ENCODE measurements around the gene CARD19. TPM values are rescaled to one million over a fixed set of nuclear protein-coding genes. Genes with fewer than 3 reads are reported as not detected.

CARD19 gene
- total and polyA plus RNA-seq, 2 donors (not counting 1 experiment from before 2014, with no cell fraction given), result 31.9 to 63.4 TPM

- CTCF ChIA-PET, result no interaction called here
- ATAC-seq (ENCODE audit: low read depth) (no peak), DNase-seq (peak; percentile 35)
- no peak overlapping the region for H3K4me3 ChIP-seq (ENCODE audit: control extremely low read depth in 1 of 5, extremely low read depth in 1 of 5, insufficient read depth in 1 of 5, low read depth in 2 of 5, low read length in 4 of 5)
- 71% methylated on average over 8 of the region's 8 CpGs for WGBS (ENCODE audit: insufficient coverage)
- H3K4me1 Mint-ChIP-seq, result peaks cover 27% of the 10 kb centered on the region
- H3K9me3 Mint-ChIP-seq (ENCODE audit: insufficient read depth), result no peaks in the 10 kb centered on the region
- no peaks in the 10 kb centered on the region for H3K36me3 ChIP-seq (replicated peaks in 1 of 2; ENCODE audit: control extremely low read depth in 1 of 2, control insufficient read depth in 1 of 2, extremely low read depth in 1 of 2, insufficient read depth in 2 of 2, low read length in 1 of 2)
- H3K27ac Mint-ChIP-seq, result no peak overlapping the region
- no peak overlapping the region for H3K9ac ChIP-seq (ENCODE audit: low read length)
- H3K4me2 ChIP-seq (replicated peaks; ENCODE audit: low read depth, low read length, poor library complexity, severe bottlenecking), result no peak overlapping the region
- H3K79me2 ChIP-seq (ENCODE audit: control insufficient read depth, insufficient read depth, low read length), result peaks cover 6% of the 10 kb centered on the region
- H3K27me3 ChIP-seq (replicated peaks in 1 of 4; ENCODE audit: control extremely low read depth in 1 of 4, control insufficient read depth in 3 of 4, insufficient read depth in 4 of 4, low read length in 3 of 4), result no peaks in the 10 kb centered on the region
- no peaks in the 10 kb centered on the region for H3K9me3 ChIP-seq (ENCODE audit: control extremely low read depth in 1 of 3, control insufficient read depth in 2 of 3, insufficient read depth in 1 of 3, low read length in 2 of 3)
- H4K20me1 ChIP-seq (ENCODE audit: control insufficient read depth, insufficient read depth, low read length, poor library complexity, severe bottlenecking), result no peaks in the 10 kb centered on the region
- peaks cover 3 to 13% of the 10 kb centered on the region in 2 donors for H3K4me1 ChIP-seq (ENCODE audit: control insufficient read depth in 2 of 2, insufficient read depth in 2 of 2, low read length in 2 of 2)
- H2AFZ ChIP-seq (ENCODE audit: insufficient read depth, low read depth, low read length, poor library complexity, severe bottlenecking), result no peak overlapping the region
- POLR2A ChIA-PET, result no interaction called here
- H3K4me3 Mint-ChIP-seq, result no peak overlapping the region
- TF ChIP-seq, protein P1, sequence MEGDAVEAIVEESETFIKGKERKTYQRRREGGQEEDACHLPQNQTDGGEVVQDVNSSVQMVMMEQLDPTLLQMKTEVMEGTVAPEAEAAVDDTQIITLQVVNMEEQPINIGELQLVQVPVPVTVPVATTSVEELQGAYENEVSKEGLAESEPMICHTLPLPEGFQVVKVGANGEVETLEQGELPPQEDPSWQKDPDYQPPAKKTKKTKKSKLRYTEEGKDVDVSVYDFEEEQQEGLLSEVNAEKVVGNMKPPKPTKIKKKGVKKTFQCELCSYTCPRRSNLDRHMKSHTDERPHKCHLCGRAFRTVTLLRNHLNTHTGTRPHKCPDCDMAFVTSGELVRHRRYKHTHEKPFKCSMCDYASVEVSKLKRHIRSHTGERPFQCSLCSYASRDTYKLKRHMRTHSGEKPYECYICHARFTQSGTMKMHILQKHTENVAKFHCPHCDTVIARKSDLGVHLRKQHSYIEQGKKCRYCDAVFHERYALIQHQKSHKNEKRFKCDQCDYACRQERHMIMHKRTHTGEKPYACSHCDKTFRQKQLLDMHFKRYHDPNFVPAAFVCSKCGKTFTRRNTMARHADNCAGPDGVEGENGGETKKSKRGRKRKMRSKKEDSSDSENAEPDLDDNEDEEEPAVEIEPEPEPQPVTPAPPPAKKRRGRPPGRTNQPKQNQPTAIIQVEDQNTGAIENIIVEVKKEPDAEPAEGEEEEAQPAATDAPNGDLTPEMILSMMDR (IDR thresholded peaks at IDR 0.05), result no peak
- no peak for TF ChIP-seq EZH2 (IDR thresholded peaks at IDR 0.05; ENCODE audit: borderline replicate concordance, insufficient read depth, low read depth, low read length, poor library complexity, severe bottlenecking)
- H3K27me3 Mint-ChIP-seq, result no peaks in the 10 kb centered on the region
- no peak overlapping the region for H3K27ac ChIP-seq (ENCODE audit: low read length in 2 of 2)
- intact Hi-C loops (cut with micrococcal nuclease), result no loop called here
Observed at GRCh38 chr9:93127395-93127911, 31.4 kb downstream of the CARD19 start.

DNA sequence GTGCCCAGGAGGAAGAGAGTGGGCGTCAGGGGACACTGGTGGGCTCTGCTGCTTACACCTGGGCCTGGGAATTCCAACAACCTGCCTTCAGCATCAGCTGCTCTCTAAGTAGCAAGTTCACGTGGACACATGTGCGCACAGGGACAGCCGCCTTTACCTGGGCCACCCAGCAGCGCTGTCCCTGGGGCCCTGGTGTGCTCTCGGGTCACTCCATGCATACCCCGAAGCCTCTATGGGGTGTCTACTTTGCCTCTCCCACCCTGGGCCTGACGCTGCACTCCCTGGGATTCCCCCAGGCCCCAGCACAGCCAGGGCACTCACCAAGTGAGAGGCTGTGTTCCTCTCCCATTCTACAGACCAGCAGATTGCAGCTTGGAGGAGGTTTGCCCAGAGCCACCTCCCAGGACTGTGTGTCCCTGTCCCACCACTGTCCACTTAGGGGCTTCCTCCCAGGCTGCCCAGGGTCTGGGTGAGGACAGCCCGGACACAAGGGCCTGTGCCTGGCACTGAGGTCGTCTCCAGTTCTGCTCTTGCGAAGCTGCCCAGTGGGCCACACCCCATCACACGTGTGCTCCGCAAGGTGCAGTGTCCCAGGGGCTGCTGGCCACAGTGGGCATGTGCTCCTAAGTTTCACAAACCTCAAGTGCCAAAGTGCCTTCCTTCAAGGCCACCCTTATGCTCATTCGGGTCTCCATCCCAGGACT is 32.1 kb downstream of the CARD19 start:
- Histone ChIP-seq H3K9me3 (ENCODE audit: control extremely low read depth in 1 of 3, control insufficient read depth in 2 of 3, insufficient read depth in 1 of 3, low read length in 2 of 3) (no peaks in the 10 kb centered on the region), H3K27ac (ENCODE audit: low read length in 2 of 2) (no peak overlapping the region), H2AFZ (ENCODE audit: insufficient read depth, low read depth, low read length, poor library complexity, severe bottlenecking) (no peak overlapping the region), H3K9ac (ENCODE audit: low read length) (no peak overlapping the region), H3K4me1 (ENCODE audit: control insufficient read depth in 2 of 2, insufficient read depth in 2 of 2, low read length in 2 of 2) (peaks cover 8 to 19% of the 10 kb centered on the region in 2 donors), H4K20me1 (ENCODE audit: control insufficient read depth, insufficient read depth, low read length, poor library complexity, severe bottlenecking) (peaks cover 5% of the 10 kb centered on the region), H3K36me3 (replicated peaks in 1 of 2; ENCODE audit: control extremely low read depth in 1 of 2, control insufficient read depth in 1 of 2, extremely low read depth in 1 of 2, insufficient read depth in 2 of 2, low read length in 1 of 2) (no peaks in the 10 kb centered on the region), H3K4me2 (replicated peaks; ENCODE audit: low read depth, low read length, poor library complexity, severe bottlenecking) (no peak overlapping the region), H3K4me3 (ENCODE audit: control extremely low read depth in 1 of 5, extremely low read depth in 1 of 5, insufficient read depth in 1 of 5, low read depth in 2 of 5, low read length in 4 of 5) (no peak overlapping the region), H3K79me2 (ENCODE audit: control insufficient read depth, insufficient read depth, low read length) (peaks cover 13% of the 10 kb centered on the region), H3K27me3 (replicated peaks in 1 of 4; ENCODE audit: control extremely low read depth in 1 of 4, control insufficient read depth in 3 of 4, insufficient read depth in 4 of 4, low read length in 3 of 4) (peaks cover 0 to 3% (median 0%) of the 10 kb centered on the region in 4 experiments)
- no peak for ATAC-seq (ENCODE audit: low read depth)
- no peak for DNase-seq
- ChIA-PET POLR2A (no interaction called here), CTCF (no interaction called here)
- TF ChIP-seq, protein P1 (IDR thresholded peaks at IDR 0.05), result no peak
- TF ChIP-seq EZH2 (IDR thresholded peaks at IDR 0.05; ENCODE audit: borderline replicate concordance, insufficient read depth, low read depth, low read length, poor library complexity, severe bottlenecking), result no peak
- intact Hi-C loops (cut with micrococcal nuclease), result no loop called here
- Mint-ChIP-seq H3K9me3 (ENCODE audit: insufficient read depth) (no peaks in the 10 kb centered on the region), H3K4me3 (no peak overlapping the region), H3K27ac (no peak overlapping the region), H3K27me3 (no peaks in the 10 kb centered on the region), H3K4me1 (peaks cover 34% of the 10 kb centered on the region)
- WGBS (ENCODE audit: insufficient coverage), result 87% methylated on average over 13 of the region's 14 CpGs
